HepG2 (cell line): Measurements from ENCODE around the gene AANAT. TPM values are rescaled to one million over a fixed set of nuclear protein-coding genes. Genes with fewer than 3 reads are reported as not detected.

ENCODE experiments used
- ATAC-seq: fragments of 200-7000 bp; cut with Tn5 transposase; 3 replicates; pipeline ENCODE4 v1.9.1; 2020; ENCODE audit warnings: mild to moderate bottlenecking, moderate library complexity
- BruUV-seq: library from RNA; stranded (reverse); fragments of 400-500 nt; replicated peaks from 2 replicates; lab custom pipeline; 2021; lab: Mats Ljungman, UMichigan
- CTCF ChIA-PET: fragments of 300-600 bp; formaldehyde crosslinking; extraction: SDS; loops from one replicate; lab custom pipeline; 2021; ENCODE audit warnings: low total read pairs, inconsistent platforms, low intra/inter-chr PET ratio; lab: Yijun Ruan, JAX
- POLR2A ChIA-PET: fragments of 350-600 bp; sonication (Branson Sonifier 250); formaldehyde crosslinking; loops from one replicate; lab custom pipeline; 2020; ENCODE audit warnings: antibody characterized with exemption, inconsistent platforms; lab: Yijun Ruan, JAX
- DNase-seq: peaks from one replicate; pipeline ENCODE4 v3.0.0-alpha.2; 2015; ENCODE audit warnings: low spot score
- FAIRE-seq: peaks from 3 replicates; lab custom pipeline; 2011; peaks lifted over from hg19 to GRCh38; lab: Jason Lieb, UNC
- H2AFZ ChIP-seq: one replicate; pipeline ENCODE4 v1.6.1; 2011; ENCODE audit warnings: low read length, inconsistent platforms
- H3K27ac ChIP-seq: fragments of 300-600 bp; 3 replicates; pipeline ENCODE4 v1.8.0; 2011; ENCODE audit warnings: mixed run types, mild to moderate bottlenecking, mixed read lengths, low read length, inconsistent platforms; ENCODE audit not compliant: insufficient read depth; ENCODE audit errors: extremely low read length
- H3K27me3 ChIP-seq, 2 experiments: fragments of 200-600 bp in 1 of 2; 2 replicates in 1 of 2; 3 replicates in 1 of 2; pipeline versions ENCODE4 v1.6.0 to v1.8.0; 2011; ENCODE audit warnings: low read length in 2 of 2, mild to moderate bottlenecking in 2 of 2, moderate library complexity in 2 of 2, inconsistent platforms in 1 of 2; ENCODE audit not compliant: insufficient read depth in 2 of 2, control insufficient read depth in 1 of 2
- H3K36me3 ChIP-seq, 2 experiments: fragments of 200-600 bp in 1 of 2; replicated peaks in 1 of 2; 2 replicates in 1 of 2; 3 replicates in 1 of 2; pipeline versions ENCODE4 v1.5.1 to v1.8.0; 2011; ENCODE audit warnings: low read length in 2 of 2, inconsistent platforms in 1 of 2; ENCODE audit not compliant: insufficient read depth in 2 of 2, control insufficient read depth in 1 of 2
- H3K4me1 ChIP-seq: 2 replicates; pipeline ENCODE4 v1.5.1; 2012; ENCODE audit warnings: low read length, inconsistent platforms; ENCODE audit not compliant: insufficient read depth
- H3K4me2 ChIP-seq: 2 replicates; pipeline ENCODE4 v1.6.0; 2011; ENCODE audit warnings: low read depth, low read length, inconsistent platforms
- H3K4me3 ChIP-seq, 3 experiments: fragments of 200-600 bp in 1 of 3; sonication (generic), shearing (Covaris generic) in 1 of 3; replicated peaks in 1 of 3; 2 replicates each; pipeline ENCODE4 v1.5.1; 2011 to 2016; ENCODE audit warnings: low read length in 3 of 3, inconsistent platforms in 2 of 3, low read depth in 2 of 3, mild to moderate bottlenecking in 2 of 3, control low read depth in 1 of 3, mixed read lengths in 1 of 3; ENCODE audit not compliant: insufficient read depth in 1 of 3
- H3K79me2 ChIP-seq: one replicate; pipeline ENCODE4 v1.6.1; 2011; ENCODE audit warnings: low read length, inconsistent platforms; ENCODE audit not compliant: insufficient read depth
- H3K9ac ChIP-seq: 2 replicates; pipeline ENCODE4 v1.6.0; 2011; ENCODE audit warnings: mild to moderate bottlenecking, low read depth, low read length, inconsistent platforms; ENCODE audit not compliant: insufficient read depth
- H3K9me3 ChIP-seq: 2 replicates; pipeline ENCODE4 v1.5.1; 2012; ENCODE audit warnings: mild to moderate bottlenecking, low read length
- H4K20me1 ChIP-seq: 2 replicates; pipeline ENCODE4 v1.6.0; 2011; ENCODE audit warnings: inconsistent platforms, mild to moderate bottlenecking, low read length, moderate library complexity; ENCODE audit not compliant: insufficient read depth
- RNF2 ChIP-seq: fragments of 450-650 bp; conservative IDR thresholded peaks from 2 replicates; pipeline ENCODE4 v1.6.1; 2016; ENCODE audit warnings: low read depth
- ZSCAN25 ChIP-seq: sonication (generic); formaldehyde crosslinking; IDR thresholded peaks from 2 replicates; pipeline ENCODE4 v1.8.0; 2022; ENCODE audit warnings: mild to moderate bottlenecking, missing genetic modification reagents
- WGBS: methylation state at CpG from one replicate; pipeline ENCODE4 v1.1.6; 2017; ENCODE audit warnings: low lambda C conversion rate; 5-methylcytosine and 5-hydroxymethylcytosine counted together
- in situ Hi-C: cut with HindIII; loops from 2 replicates; pipeline ENCODE4 v1.10.0; 2017; ENCODE audit warnings: low pct_unique_long_range_greater_than_20kb; ENCODE audit not compliant: extremely low pct_ligation_motif_present
- intact Hi-C: fragments of 100-400 bp; cut with micrococcal nuclease; formaldehyde crosslinking; loops from one replicate; pipeline ENCODE4 v1.10.0; 2022; ENCODE audit not compliant: unreplicated experiment
- polyA plus RNA-seq, 8 experiments: library from polyadenylated mRNA; depleted of rRNA in 3 of 8; stranded (reverse) in 7 of 8; unstranded in 1 of 8; fragments of >200 nt; fragmentation: Illumina TruSeq in 4 of 8; extraction: Trizol in 4 of 8; gene quantifications; 2 replicates each; pipeline versions ENCODE4 v1.2.1 to v1.2.3, GENCODE V29; 2011 to 2016; ENCODE audit warnings: low read depth in 4 of 8, missing spikeins in 1 of 8, mixed read lengths in 1 of 8; ENCODE audit not compliant: insufficient read depth in 1 of 8
- total RNA-seq, 5 experiments: library from RNA; depleted of rRNA; stranded (reverse); fragments of >200 nt; fragmentation: Illumina TruSeq; extraction: Trizol; gene quantifications; 2 replicates each; pipeline ENCODE4 v1.2.3, GENCODE V29; 2016; ENCODE audit warnings: low read depth in 1 of 5
- TF ChIP-seq, protein P1 (sequence below): sonication (generic); formaldehyde crosslinking; IDR thresholded peaks from 2 replicates; pipeline ENCODE4 v1.4.0; 2020; ENCODE audit warnings: missing genetic modification reagents, mild to moderate bottlenecking, borderline replicate concordance
- TF ChIP-seq, protein P2 (sequence below): sonication (generic); formaldehyde crosslinking; IDR thresholded peaks from 2 replicates; pipeline ENCODE4 v1.4.0; 2020; ENCODE audit warnings: missing genetic modification reagents
- TF ChIP-seq, protein P3 (sequence below): sonication (generic); formaldehyde crosslinking; IDR thresholded peaks from 2 replicates; pipeline ENCODE4 v1.4.0; 2020; ENCODE audit warnings: missing genetic modification reagents, borderline replicate concordance

The AANAT gene
- total and polyA plus RNA-seq, 2 of the 13 experiments (the other 11 are each of a cell fraction or from before 2014, with no cell fraction given): 0.07 TPM; not detected in 1

DNA sequence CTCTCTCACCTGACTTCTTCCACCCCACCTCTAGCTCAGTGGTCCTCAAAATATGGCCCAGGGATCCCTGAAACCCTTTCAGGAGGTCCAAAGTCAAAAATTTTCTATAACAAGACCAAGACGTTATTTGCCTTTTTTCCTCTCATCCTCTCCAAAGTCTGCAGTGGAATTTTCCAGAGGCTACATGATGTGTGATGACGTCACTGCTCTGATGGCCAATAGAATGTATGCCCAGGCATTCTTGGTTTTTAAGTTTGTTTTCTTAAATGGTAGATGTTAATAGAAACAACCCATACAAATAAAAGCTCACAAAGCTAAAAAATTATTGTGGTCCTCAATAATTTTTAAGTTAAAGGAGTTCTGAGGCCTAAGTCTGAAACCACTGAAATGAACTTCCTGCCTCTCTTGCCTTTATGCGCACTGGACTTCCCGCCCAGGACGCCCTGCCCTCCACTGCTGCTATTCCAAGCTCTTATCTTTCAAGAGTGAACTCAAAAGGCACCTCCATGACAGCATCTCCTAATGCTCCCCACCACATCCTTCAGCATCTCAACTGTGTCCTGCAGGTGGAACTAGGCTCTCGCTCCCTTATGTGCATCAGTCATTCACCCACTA lies 28.0 kb upstream of the AANAT start:
- no peak for FAIRE-seq
- 93% methylated on average over 6 of the region's 6 CpGs for WGBS

More for the DNA sequence above, 28.0 kb upstream of the AANAT start:
- H3K27me3 ChIP-seq: no peaks in the 10 kb centered on the region
- H4K20me1 ChIP-seq: peaks cover 62% of the 10 kb centered on the region; the same call in 1 of the 2 replicates
- H3K79me2 ChIP-seq: peaks cover 91% of the 10 kb centered on the region
- peaks cover 3 to 11% of the 10 kb centered on the region in 2 experiments; a peak in 4 of 5 replicates for H3K36me3 ChIP-seq
- POLR2A ChIA-PET: no interaction called here
- no TSS peak for BruUV-seq
- H3K4me1 ChIP-seq: peaks cover 66% of the 10 kb centered on the region
- H3K4me2 ChIP-seq: no peak overlapping the region
- intact Hi-C loops: no loop called here
- H3K4me3 ChIP-seq: no peak overlapping the region
- no peaks in the 10 kb centered on the region for H3K9me3 ChIP-seq
- ATAC-seq (no peak), DNase-seq (no peak)
- CTCF ChIA-PET: no interaction called here
- TF ChIP-seq RNF2 (no peak), ZSCAN25 (CRISPR knock-in tag) (no peak)
- TF ChIP-seq, protein P1, sequence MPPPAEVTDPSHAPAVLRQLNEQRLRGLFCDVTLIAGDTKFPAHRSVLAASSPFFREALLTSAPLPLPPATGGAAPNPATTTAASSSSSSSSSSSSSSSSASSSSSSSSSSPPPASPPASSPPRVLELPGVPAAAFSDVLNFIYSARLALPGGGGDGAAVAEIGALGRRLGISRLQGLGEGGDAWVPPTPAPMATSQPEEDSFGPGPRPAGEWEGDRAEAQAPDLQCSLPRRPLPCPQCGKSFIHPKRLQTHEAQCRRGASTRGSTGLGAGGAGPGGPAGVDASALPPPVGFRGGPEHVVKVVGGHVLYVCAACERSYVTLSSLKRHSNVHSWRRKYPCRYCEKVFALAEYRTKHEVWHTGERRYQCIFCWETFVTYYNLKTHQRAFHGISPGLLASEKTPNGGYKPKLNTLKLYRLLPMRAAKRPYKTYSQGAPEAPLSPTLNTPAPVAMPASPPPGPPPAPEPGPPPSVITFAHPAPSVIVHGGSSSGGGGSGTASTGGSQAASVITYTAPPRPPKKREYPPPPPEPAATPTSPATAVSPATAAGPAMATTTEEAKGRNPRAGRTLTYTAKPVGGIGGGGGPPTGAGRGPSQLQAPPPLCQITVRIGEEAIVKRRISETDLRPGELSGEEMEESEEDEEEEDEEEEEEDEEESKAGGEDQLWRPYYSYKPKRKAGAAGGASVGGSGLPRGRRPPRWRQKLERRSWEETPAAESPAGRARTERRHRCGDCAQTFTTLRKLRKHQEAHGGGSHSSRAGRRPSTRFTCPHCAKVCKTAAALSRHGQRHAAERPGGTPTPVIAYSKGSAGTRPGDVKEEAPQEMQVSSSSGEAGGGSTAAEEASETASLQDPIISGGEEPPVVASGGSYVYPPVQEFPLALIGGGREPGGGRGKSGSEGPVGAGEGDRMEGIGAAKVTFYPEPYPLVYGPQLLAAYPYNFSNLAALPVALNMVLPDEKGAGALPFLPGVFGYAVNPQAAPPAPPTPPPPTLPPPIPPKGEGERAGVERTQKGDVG (CRISPR knock-in tag): 0 out of 2 replicates have a peak, but pooled peaks have one; percentile 1
- TF ChIP-seq, protein P2, sequence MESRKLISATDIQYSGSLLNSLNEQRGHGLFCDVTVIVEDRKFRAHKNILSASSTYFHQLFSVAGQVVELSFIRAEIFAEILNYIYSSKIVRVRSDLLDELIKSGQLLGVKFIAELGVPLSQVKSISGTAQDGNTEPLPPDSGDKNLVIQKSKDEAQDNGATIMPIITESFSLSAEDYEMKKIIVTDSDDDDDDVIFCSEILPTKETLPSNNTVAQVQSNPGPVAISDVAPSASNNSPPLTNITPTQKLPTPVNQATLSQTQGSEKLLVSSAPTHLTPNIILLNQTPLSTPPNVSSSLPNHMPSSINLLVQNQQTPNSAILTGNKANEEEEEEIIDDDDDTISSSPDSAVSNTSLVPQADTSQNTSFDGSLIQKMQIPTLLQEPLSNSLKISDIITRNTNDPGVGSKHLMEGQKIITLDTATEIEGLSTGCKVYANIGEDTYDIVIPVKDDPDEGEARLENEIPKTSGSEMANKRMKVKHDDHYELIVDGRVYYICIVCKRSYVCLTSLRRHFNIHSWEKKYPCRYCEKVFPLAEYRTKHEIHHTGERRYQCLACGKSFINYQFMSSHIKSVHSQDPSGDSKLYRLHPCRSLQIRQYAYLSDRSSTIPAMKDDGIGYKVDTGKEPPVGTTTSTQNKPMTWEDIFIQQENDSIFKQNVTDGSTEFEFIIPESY (CRISPR knock-in tag): peak; percentile 86
- TF ChIP-seq, protein P3, sequence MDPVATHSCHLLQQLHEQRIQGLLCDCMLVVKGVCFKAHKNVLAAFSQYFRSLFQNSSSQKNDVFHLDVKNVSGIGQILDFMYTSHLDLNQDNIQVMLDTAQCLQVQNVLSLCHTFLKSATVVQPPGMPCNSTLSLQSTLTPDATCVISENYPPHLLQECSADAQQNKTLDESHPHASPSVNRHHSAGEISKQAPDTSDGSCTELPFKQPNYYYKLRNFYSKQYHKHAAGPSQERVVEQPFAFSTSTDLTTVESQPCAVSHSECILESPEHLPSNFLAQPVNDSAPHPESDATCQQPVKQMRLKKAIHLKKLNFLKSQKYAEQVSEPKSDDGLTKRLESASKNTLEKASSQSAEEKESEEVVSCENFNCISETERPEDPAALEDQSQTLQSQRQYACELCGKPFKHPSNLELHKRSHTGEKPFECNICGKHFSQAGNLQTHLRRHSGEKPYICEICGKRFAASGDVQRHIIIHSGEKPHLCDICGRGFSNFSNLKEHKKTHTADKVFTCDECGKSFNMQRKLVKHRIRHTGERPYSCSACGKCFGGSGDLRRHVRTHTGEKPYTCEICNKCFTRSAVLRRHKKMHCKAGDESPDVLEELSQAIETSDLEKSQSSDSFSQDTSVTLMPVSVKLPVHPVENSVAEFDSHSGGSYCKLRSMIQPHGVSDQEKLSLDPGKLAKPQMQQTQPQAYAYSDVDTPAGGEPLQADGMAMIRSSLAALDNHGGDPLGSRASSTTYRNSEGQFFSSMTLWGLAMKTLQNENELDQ (CRISPR knock-in tag): no peak
- H3K9ac ChIP-seq: no peak overlapping the region
- no peak overlapping the region for H3K27ac ChIP-seq
- H2AFZ ChIP-seq: no peak overlapping the region
- in situ Hi-C loops: no loop called here
